Neuronal stem cell (in vitro differentiated cells): ENCODE measurements around the gene GSTO1.

Experiments
- DNase-seq: peaks from one replicate; pipeline ENCODE4 v3.0.0-alpha.2; 2013; ENCODE audit warnings: low spot score
- H2AFZ ChIP-seq: one replicate; pipeline ENCODE4 v1.6.1; 2013; ENCODE audit warnings: mild to moderate bottlenecking, low read length, inconsistent platforms
- H2AK5ac ChIP-seq: 2 replicates; pipeline ENCODE4 v1.6.1; 2013; ENCODE audit warnings: low read depth, mild to moderate bottlenecking, inconsistent platforms, low read length, moderate library complexity, mixed read lengths
- H2BK120ac ChIP-seq: 2 replicates; pipeline ENCODE4 v1.6.1; 2013; ENCODE audit warnings: low read depth, mild to moderate bottlenecking, inconsistent platforms, low read length, moderate library complexity, mixed read lengths
- H2BK12ac ChIP-seq: one replicate; pipeline ENCODE4 v1.6.1; 2013; ENCODE audit warnings: low read length, inconsistent platforms
- H2BK15ac ChIP-seq: 2 replicates; pipeline ENCODE4 v1.6.1; 2013; ENCODE audit warnings: mild to moderate bottlenecking, low read length, inconsistent platforms, mixed read lengths
- H2BK5ac ChIP-seq: one replicate; pipeline ENCODE4 v1.6.1; 2013; ENCODE audit warnings: inconsistent platforms, mild to moderate bottlenecking, low read length, moderate library complexity
- H3K14ac ChIP-seq: one replicate; pipeline ENCODE4 v1.6.1; 2013; ENCODE audit warnings: low read length, inconsistent platforms
- H3K18ac ChIP-seq: 2 replicates; pipeline ENCODE4 v1.6.1; 2013; ENCODE audit warnings: low read length, inconsistent platforms
- H3K23ac ChIP-seq: 2 replicates; pipeline ENCODE4 v1.6.1; 2013; ENCODE audit warnings: low read depth, mild to moderate bottlenecking, mixed read lengths, low read length, inconsistent platforms; ENCODE audit not compliant: poor library complexity
- H3K27ac ChIP-seq: replicated peaks from 3 replicates; pipeline ENCODE4 v1.5.1; 2013; ENCODE audit warnings: low read length, inconsistent platforms
- H3K27me3 ChIP-seq, 3 experiments: 2 replicates each; pipeline ENCODE4 v1.6.1; 2013; ENCODE audit warnings: low read length in 3 of 3, mild to moderate bottlenecking in 2 of 3, inconsistent platforms in 1 of 3, low read depth in 1 of 3, mixed read lengths in 1 of 3, moderate library complexity in 1 of 3; ENCODE audit not compliant: control insufficient read depth in 3 of 3, insufficient read depth in 3 of 3
- H3K36me3 ChIP-seq, 2 donors: replicated peaks in 1 of 2; 2 replicates each; pipeline ENCODE4 v1.6.1; 2013; ENCODE audit warnings: low read length in 2 of 2; ENCODE audit not compliant: control insufficient read depth in 2 of 2, insufficient read depth in 2 of 2
- H3K4ac ChIP-seq: 2 replicates; pipeline ENCODE4 v1.6.1; 2013; ENCODE audit warnings: inconsistent platforms, mild to moderate bottlenecking, low read length, moderate library complexity
- H3K4me1 ChIP-seq, 2 donors: 1 replicate in 1 of 2; 2 replicates in 1 of 2; pipeline ENCODE4 v1.6.1; 2013; ENCODE audit warnings: low read length in 2 of 2, low read depth in 1 of 2; ENCODE audit not compliant: control insufficient read depth in 2 of 2, insufficient read depth in 1 of 2
- H3K4me2 ChIP-seq: one replicate; pipeline ENCODE4 v1.6.1; 2013; ENCODE audit warnings: mild to moderate bottlenecking, low read length, inconsistent platforms; ENCODE audit not compliant: insufficient read depth, poor library complexity, severe bottlenecking
- H3K4me3 ChIP-seq, 2 donors: 2 replicates each; pipeline ENCODE4 v1.5.1; 2013; ENCODE audit warnings: low read length in 2 of 2, mild to moderate bottlenecking in 2 of 2, inconsistent platforms in 1 of 2, moderate library complexity in 1 of 2
- H3K79me1 ChIP-seq: one replicate; pipeline ENCODE4 v1.6.1; 2013; ENCODE audit warnings: low read depth, mild to moderate bottlenecking, inconsistent platforms, low read length, moderate library complexity
- H3K9ac ChIP-seq: one replicate; pipeline ENCODE4 v1.6.1; 2013; ENCODE audit warnings: mild to moderate bottlenecking, low read depth, low read length, inconsistent platforms; ENCODE audit not compliant: poor library complexity
- H3K9me3 ChIP-seq, 2 donors: replicated peaks in 1 of 2; 2 replicates each; pipeline versions ENCODE3 to v1.6.1; 2013; ENCODE audit warnings: low read length in 2 of 2, mild to moderate bottlenecking in 2 of 2, inconsistent platforms in 1 of 2, low read depth in 1 of 2, mixed read lengths in 1 of 2, moderate library complexity in 1 of 2; ENCODE audit not compliant: control insufficient read depth in 2 of 2, insufficient read depth in 1 of 2
- H4K8ac ChIP-seq: one replicate; pipeline ENCODE4 v1.6.1; 2013; ENCODE audit warnings: low read depth, mild to moderate bottlenecking, inconsistent platforms, low read length, moderate library complexity
- H4K91ac ChIP-seq: one replicate; pipeline ENCODE4 v1.6.1; 2013; ENCODE audit warnings: low read length, low read depth, mild to moderate bottlenecking, inconsistent platforms; ENCODE audit not compliant: poor library complexity
- WGBS, 2 donors: extraction: QIAGEN DNeasy Blood & Tissue Kit; methylation state at CpG; one replicate each; pipeline ENCODE4 v1.1.7; 2013; ENCODE audit warnings: missing lambda C conversion rate in 2 of 2, mixed read lengths in 1 of 2; ENCODE audit not compliant: insufficient read length in 2 of 2, insufficient replicate concordance in 1 of 2; ENCODE audit errors: extremely low coverage in 2 of 2; 5-methylcytosine and 5-hydroxymethylcytosine counted together

GSTO1 gene

DNA sequence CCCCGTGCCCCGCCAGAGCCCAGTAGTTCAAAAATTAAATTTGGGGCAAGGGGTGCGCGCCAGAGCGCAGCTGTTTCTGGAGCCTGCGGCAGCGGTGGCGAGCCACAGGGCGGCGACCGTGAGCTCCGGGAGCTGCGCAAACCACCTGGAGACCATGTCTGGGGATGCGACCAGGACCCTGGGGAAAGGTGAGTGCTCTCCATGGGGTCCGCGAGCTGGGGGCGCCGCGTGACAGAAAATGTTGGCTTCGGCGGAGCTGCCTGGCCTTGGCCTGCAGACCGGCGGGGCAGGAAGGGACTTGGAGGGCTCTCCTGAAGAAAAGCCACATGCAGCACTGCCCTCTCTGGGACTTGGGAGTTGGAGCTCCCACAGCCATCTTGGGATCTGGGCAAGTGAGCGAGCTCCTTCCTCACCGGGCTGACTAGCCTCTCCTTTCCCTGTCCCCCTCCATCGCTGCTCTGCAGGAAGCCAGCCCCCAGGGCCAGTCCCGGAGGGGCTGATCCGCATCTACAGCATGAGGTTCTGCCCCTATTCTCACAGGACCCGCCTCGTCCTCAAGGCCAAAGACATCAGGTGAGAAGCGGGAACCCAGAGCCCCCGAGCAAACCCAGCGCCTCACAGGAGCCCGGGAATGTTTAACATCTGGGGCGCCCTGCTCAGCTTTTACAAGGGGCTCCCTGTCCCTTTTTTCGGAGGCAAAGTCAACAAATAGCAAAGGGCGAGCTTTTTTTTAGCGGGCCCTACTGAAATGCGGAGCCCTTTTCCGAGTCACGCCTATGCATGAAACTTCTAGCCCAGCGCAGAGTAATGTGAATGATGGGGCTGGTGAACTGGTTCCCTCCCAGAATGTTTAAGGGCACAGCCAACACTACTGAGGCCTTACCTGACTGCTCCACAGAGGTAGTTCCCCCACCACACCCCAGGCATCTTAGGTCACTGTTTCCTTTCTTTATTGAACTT is 20.4 kb downstream of the GSTO1 start:
- H2BK120ac ChIP-seq = peak overlapping the region; percentile 84
- peak overlapping the region in 1 of 2 donors; percentile 21 for H3K4me3 ChIP-seq
- WGBS, 2 donors = no CpG with 5 or more reads among the region's 42 CpGs
- H3K27ac ChIP-seq = no peak overlapping the region
- no peak overlapping the region for H4K8ac ChIP-seq
- H3K36me3 ChIP-seq = no peaks in the 10 kb centered on the region
- peaks cover 0 to 8% (median 3%) of the 10 kb centered on the region in 3 experiments for H3K27me3 ChIP-seq
- peak overlapping the region; percentile 80 for H3K18ac ChIP-seq
- H3K79me1 ChIP-seq = no peaks in the 10 kb centered on the region
- H2BK15ac ChIP-seq = no peak overlapping the region
- H2BK12ac ChIP-seq = no peak overlapping the region
- H3K4ac ChIP-seq = peak overlapping the region; percentile 23
- peaks cover 0 to 2% of the 10 kb centered on the region in 2 donors for H3K4me1 ChIP-seq
- peak overlapping the region; percentile 44 for H3K23ac ChIP-seq
- H3K9ac ChIP-seq = no peak overlapping the region
- no peak overlapping the region for H3K14ac ChIP-seq
- H2AK5ac ChIP-seq = peak overlapping the region; percentile 34
- peak overlapping the region; percentile 65 for H3K4me2 ChIP-seq
- no peaks in the 10 kb centered on the region for H3K9me3 ChIP-seq
- no peak overlapping the region for H2BK5ac ChIP-seq
- H2AFZ ChIP-seq = peak overlapping the region; percentile 61
- DNase-seq = no peak
- no peak overlapping the region for H4K91ac ChIP-seq

DNA sequence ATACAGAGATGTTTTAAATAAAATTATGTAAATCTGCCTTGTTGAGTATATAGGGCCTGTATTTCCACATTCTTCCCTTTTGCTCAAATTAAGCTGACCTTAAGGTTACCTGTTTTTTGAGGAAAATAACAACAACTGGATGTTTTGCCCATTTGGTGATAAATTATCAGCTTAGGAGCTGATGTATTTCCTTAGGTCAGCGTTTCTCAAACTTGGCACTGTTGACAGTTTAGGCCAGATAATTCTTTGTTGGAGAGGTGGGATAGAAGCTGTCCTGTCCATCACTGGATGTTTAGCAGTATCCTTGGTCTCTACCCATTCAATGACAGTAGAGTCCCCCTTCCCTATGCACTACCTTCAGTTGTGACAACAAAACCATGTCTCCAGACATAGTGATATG is 21.5 kb downstream of the GSTO1 start:
- no peak overlapping the region for H3K23ac ChIP-seq
- no peak overlapping the region for H2BK15ac ChIP-seq
- peaks cover 0 to 8% (median 3%) of the 10 kb centered on the region in 3 experiments for H3K27me3 ChIP-seq
- no peak overlapping the region for H3K18ac ChIP-seq
- H3K4me3 ChIP-seq = no peak overlapping the region
- no peak overlapping the region for H2BK5ac ChIP-seq
- peaks cover 0 to 2% of the 10 kb centered on the region in 2 donors for H3K4me1 ChIP-seq
- no peak overlapping the region for H3K4ac ChIP-seq
- no peak overlapping the region for H2BK120ac ChIP-seq
- H2AK5ac ChIP-seq = no peak overlapping the region
- no peak overlapping the region for H3K27ac ChIP-seq
- no peak for DNase-seq
- no peak overlapping the region for H3K9ac ChIP-seq
- no peaks in the 10 kb centered on the region for H3K79me1 ChIP-seq
- H2AFZ ChIP-seq = no peak overlapping the region
- no peak overlapping the region for H4K91ac ChIP-seq
- H3K4me2 ChIP-seq = no peak overlapping the region
- H3K36me3 ChIP-seq = no peaks in the 10 kb centered on the region
- WGBS, 2 donors = no CpG with 5 or more reads among the region's 1 CpG
- H2BK12ac ChIP-seq = no peak overlapping the region
- H4K8ac ChIP-seq = no peak overlapping the region
- no peaks in the 10 kb centered on the region for H3K9me3 ChIP-seq
- H3K14ac ChIP-seq = no peak overlapping the region

DNA sequence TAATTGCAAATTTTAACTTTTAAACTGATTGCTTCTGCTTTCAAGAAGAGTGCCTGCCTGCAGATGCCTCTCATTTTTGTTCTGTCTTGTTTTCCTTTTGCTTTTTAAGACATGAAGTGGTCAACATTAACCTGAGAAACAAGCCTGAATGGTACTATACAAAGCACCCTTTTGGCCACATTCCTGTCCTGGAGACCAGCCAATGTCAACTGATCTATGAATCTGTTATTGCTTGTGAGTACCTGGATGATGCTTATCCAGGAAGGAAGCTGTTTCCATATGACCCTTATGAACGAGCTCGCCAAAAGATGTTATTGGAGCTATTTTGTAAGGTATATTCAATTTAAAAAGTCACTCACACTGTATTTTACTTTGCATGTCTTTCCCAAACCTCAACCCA is 23.1 kb downstream of the GSTO1 start:
- WGBS, 2 donors = no CpG with 5 or more reads among the region's 2 CpGs

DNA sequence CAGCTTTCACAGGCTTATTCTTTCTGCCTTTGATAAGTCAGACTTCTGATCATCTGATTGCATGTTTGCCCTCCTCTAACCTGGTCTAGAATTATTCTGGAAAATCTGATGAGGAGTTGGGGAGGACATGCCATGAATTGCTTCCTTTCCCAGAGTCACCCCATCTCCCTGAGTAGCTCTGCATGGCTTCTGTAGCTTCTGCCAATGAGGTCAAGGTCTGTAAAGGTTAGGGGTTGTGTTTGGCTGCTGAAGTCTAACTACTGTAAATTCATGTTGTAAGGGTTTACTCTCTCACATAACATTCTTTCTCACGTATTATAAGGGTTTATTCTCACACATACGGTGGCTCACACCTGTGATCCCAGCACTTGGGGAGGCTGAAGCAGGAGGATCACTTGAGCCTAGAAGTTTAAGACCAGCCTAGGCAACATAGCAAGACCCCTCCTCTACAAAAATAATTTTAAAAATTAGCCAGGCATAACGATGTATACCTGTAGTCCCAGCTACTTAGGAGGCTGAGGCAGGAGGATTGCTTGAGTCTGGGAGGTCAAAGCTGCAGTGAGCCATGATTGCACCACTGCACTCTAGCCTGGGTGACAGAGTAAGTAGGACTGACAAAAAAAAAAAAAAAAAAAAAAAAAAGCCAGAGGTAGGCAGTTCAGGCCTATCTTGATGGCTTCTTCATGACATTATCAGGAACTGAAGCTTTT is 25.0 kb downstream of the GSTO1 start:
- H3K4me2 ChIP-seq = no peak overlapping the region
- no peak overlapping the region for H2AFZ ChIP-seq
- H3K9me3 ChIP-seq = no peaks in the 10 kb centered on the region
- no peaks in the 10 kb centered on the region for H3K79me1 ChIP-seq
- no peak overlapping the region for H3K18ac ChIP-seq
- no peaks in the 10 kb centered on the region for H3K36me3 ChIP-seq
- H2BK120ac ChIP-seq = no peak overlapping the region
- no peak overlapping the region for H2BK15ac ChIP-seq
- no peak overlapping the region for H3K9ac ChIP-seq
- H3K14ac ChIP-seq = no peak overlapping the region
- H2BK5ac ChIP-seq = no peak overlapping the region
- no peak overlapping the region for H3K27ac ChIP-seq
- no peak overlapping the region for H2AK5ac ChIP-seq
- H3K4ac ChIP-seq = no peak overlapping the region
- H4K91ac ChIP-seq = no peak overlapping the region
- H3K23ac ChIP-seq = no peak overlapping the region
- WGBS, 2 donors = no CpG with 5 or more reads among the region's 3 CpGs
- peaks cover 0 to 2% of the 10 kb centered on the region in 2 donors for H3K4me1 ChIP-seq
- no peak overlapping the region for H3K4me3 ChIP-seq
- no peak for DNase-seq
- no peak overlapping the region for H4K8ac ChIP-seq
- H3K27me3 ChIP-seq = peaks cover 0 to 8% (median 3%) of the 10 kb centered on the region in 3 experiments
- H2BK12ac ChIP-seq = no peak overlapping the region

More for the DNA sequence above, 23.1 kb downstream of the GSTO1 start:
- Histone ChIP-seq H3K4me3 (no peak overlapping the region), H3K27me3 (peaks cover 0 to 8% (median 3%) of the 10 kb centered on the region in 3 experiments), H3K9me3 (no peaks in the 10 kb centered on the region), H3K4me2 (no peak overlapping the region), H4K8ac (no peak overlapping the region), H4K91ac (no peak overlapping the region), H2BK120ac (no peak overlapping the region), H3K23ac (no peak overlapping the region), H2BK12ac (no peak overlapping the region), H3K36me3 (no peaks in the 10 kb centered on the region), H3K27ac (no peak overlapping the region), H3K79me1 (no peaks in the 10 kb centered on the region), H2AFZ (no peak overlapping the region), H2AK5ac (no peak overlapping the region), H2BK15ac (no peak overlapping the region), H2BK5ac (no peak overlapping the region), H3K9ac (no peak overlapping the region), H3K4ac (no peak overlapping the region), H3K18ac (no peak overlapping the region), H3K4me1 (peaks cover 0 to 2% of the 10 kb centered on the region in 2 donors), H3K14ac (no peak overlapping the region)
- DNase-seq = no peak
